GM12878 (cell line): ENCODE results near the gene DAD1. TPM values are rescaled to one million over a fixed set of nuclear protein-coding genes. Genes with fewer than 3 reads are reported as not detected.
A peak's percentile ranks its signal among the peaks of the same experiment; 100 is the strongest.

Experiments
- BCL3 ChIP-seq: IDR thresholded peaks from 2 replicates; pipeline ENCODE4 v1.6.1; 2011; ENCODE audit warnings: borderline replicate concordance, low read depth, mild to moderate bottlenecking, moderate library complexity, low read length; ENCODE audit not compliant: insufficient read depth, poor library complexity, severe bottlenecking
- CBX5 ChIP-seq: sonication (generic); IDR thresholded peaks from 2 replicates; pipeline ENCODE4 v1.6.1; 2016; ENCODE audit warnings: low read depth, moderate library complexity, mild to moderate bottlenecking, inconsistent platforms
- CHD1 ChIP-seq: IDR thresholded peaks from 2 replicates; pipeline ENCODE4 v1.6.1; 2012; ENCODE audit warnings: low read depth, low read length, improper control_type of control experiment
- IRF4 ChIP-seq: IDR thresholded peaks from 2 replicates; pipeline ENCODE4 v1.6.1; 2011; ENCODE audit warnings: low read depth, low read length
- MAX ChIP-seq: IDR thresholded peaks from 2 replicates; pipeline ENCODE4 v1.6.1; 2012; ENCODE audit warnings: low read depth, low read length, improper control_type of control experiment
- TBL1XR1 ChIP-seq: IDR thresholded peaks from 2 replicates; pipeline ENCODE4 v1.6.1; 2012; ENCODE audit warnings: low read depth, low read length, improper control_type of control experiment
- TCF3 ChIP-seq: IDR thresholded peaks from 2 replicates; pipeline ENCODE4 v1.6.1; 2012; ENCODE audit warnings: low read depth, mild to moderate bottlenecking, low read length, borderline replicate concordance; ENCODE audit not compliant: insufficient read depth
- YBX1 ChIP-seq: fragments of 450-650 bp; IDR thresholded peaks from 2 replicates; pipeline ENCODE4 v1.6.1; 2016; ENCODE audit warnings: antibody characterized with exemption
- ZBED1 ChIP-seq: IDR thresholded peaks from 2 replicates; pipeline ENCODE4 v1.6.1; 2016; ENCODE audit warnings: borderline replicate concordance
- ZNF384 ChIP-seq: IDR thresholded peaks from 2 replicates; pipeline ENCODE4 v1.6.1; 2012; ENCODE audit warnings: low read depth, mild to moderate bottlenecking, low read length, improper control_type of control experiment, borderline replicate concordance
- ZZZ3 ChIP-seq: IDR thresholded peaks from 2 replicates; pipeline ENCODE4 v1.6.1; 2011; ENCODE audit warnings: low read depth; ENCODE audit not compliant: control insufficient read depth, insufficient read length
- polyA plus RNA-seq, 11 experiments: library from polyadenylated mRNA; depleted of rRNA in 4 of 11; unstranded in 6 of 11; stranded (reverse) in 5 of 11; fragments of >200 nt; fragmentation: Nextera tagmentation in 4 of 11; fragmentation: Illumina TruSeq in 1 of 11; extraction: Ambion mirVana in 4 of 11; extraction: Trizol in 1 of 11; gene quantifications; 1 replicate in 1 of 11; 2 replicates in 10 of 11; pipeline versions ENCODE4 v1.2.1 to v1.2.3, GENCODE V29; 2011 to 2016; ENCODE audit warnings: inconsistent platforms in 2 of 11, missing spikeins in 2 of 11, low read depth in 1 of 11
- total RNA-seq, 4 experiments: library from RNA; depleted of rRNA in 3 of 4; stranded (reverse); fragments of >200 nt in 3 of 4; fragmentation: Illumina TruSeq in 1 of 4; extraction: Trizol in 1 of 4; gene quantifications; 2 replicates each; pipeline versions ENCODE4 v1.2.1 to v1.2.3, GENCODE V29; 2013 to 2021
- TF ChIP-seq, protein P1 (sequence below): IDR thresholded peaks from 2 replicates; pipeline ENCODE4 v1.6.1; 2012; ENCODE audit warnings: improper control_type of control experiment, low read depth, low read length; ENCODE audit not compliant: insufficient replicate concordance
- TF ChIP-seq, protein P2 (sequence below): IDR thresholded peaks from 2 replicates; pipeline ENCODE4 v1.6.1; 2012; ENCODE audit warnings: low read depth, low read length, improper control_type of control experiment
- TF ChIP-seq, protein P3 (sequence below): fragments of 450-650 bp; IDR thresholded peaks from 2 replicates; pipeline ENCODE4 v1.6.1; 2018; ENCODE audit warnings: borderline replicate concordance, mild to moderate bottlenecking; ENCODE audit not compliant: partially characterized antibody
- TF ChIP-seq, protein P4 (sequence below): IDR thresholded peaks from 2 replicates; pipeline ENCODE4 v1.6.1; 2012; ENCODE audit warnings: low read depth, low read length, improper control_type of control experiment

Gene DAD1
- total and polyA plus RNA-seq, 10 of the 15 experiments (the other 5 are each of a cell fraction or from before 2014, with no cell fraction given): 161 to 920 (median 319) TPM

GRCh38 chr14:22532345-22533056, 56.5 kb downstream of the DAD1 start (continued):
- TF ChIP-seq, protein P1, sequence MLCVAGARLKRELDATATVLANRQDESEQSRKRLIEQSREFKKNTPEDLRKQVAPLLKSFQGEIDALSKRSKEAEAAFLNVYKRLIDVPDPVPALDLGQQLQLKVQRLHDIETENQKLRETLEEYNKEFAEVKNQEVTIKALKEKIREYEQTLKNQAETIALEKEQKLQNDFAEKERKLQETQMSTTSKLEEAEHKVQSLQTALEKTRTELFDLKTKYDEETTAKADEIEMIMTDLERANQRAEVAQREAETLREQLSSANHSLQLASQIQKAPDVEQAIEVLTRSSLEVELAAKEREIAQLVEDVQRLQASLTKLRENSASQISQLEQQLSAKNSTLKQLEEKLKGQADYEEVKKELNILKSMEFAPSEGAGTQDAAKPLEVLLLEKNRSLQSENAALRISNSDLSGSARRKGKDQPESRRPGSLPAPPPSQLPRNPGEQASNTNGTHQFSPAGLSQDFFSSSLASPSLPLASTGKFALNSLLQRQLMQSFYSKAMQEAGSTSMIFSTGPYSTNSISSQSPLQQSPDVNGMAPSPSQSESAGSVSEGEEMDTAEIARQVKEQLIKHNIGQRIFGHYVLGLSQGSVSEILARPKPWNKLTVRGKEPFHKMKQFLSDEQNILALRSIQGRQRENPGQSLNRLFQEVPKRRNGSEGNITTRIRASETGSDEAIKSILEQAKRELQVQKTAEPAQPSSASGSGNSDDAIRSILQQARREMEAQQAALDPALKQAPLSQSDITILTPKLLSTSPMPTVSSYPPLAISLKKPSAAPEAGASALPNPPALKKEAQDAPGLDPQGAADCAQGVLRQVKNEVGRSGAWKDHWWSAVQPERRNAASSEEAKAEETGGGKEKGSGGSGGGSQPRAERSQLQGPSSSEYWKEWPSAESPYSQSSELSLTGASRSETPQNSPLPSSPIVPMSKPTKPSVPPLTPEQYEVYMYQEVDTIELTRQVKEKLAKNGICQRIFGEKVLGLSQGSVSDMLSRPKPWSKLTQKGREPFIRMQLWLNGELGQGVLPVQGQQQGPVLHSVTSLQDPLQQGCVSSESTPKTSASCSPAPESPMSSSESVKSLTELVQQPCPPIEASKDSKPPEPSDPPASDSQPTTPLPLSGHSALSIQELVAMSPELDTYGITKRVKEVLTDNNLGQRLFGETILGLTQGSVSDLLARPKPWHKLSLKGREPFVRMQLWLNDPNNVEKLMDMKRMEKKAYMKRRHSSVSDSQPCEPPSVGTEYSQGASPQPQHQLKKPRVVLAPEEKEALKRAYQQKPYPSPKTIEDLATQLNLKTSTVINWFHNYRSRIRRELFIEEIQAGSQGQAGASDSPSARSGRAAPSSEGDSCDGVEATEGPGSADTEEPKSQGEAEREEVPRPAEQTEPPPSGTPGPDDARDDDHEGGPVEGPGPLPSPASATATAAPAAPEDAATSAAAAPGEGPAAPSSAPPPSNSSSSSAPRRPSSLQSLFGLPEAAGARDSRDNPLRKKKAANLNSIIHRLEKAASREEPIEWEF: peak; percentile 61
- TF ChIP-seq IRF4 (no peak), BCL3 (peak; percentile 4), YBX1 (no peak), MAX (no peak), ZBED1 (peak; percentile 16; the same call in 1 of the 2 replicates), TBL1XR1 (0 out of 2 replicates have a peak, but pooled peaks have one; percentile 68), ZZZ3 (no peak), CHD1 (0 out of 2 replicates have a peak, but pooled peaks have one; percentile 55), TCF3 (no peak), CBX5 (no peak), ZNF384 (no peak)
- TF ChIP-seq, protein P2, sequence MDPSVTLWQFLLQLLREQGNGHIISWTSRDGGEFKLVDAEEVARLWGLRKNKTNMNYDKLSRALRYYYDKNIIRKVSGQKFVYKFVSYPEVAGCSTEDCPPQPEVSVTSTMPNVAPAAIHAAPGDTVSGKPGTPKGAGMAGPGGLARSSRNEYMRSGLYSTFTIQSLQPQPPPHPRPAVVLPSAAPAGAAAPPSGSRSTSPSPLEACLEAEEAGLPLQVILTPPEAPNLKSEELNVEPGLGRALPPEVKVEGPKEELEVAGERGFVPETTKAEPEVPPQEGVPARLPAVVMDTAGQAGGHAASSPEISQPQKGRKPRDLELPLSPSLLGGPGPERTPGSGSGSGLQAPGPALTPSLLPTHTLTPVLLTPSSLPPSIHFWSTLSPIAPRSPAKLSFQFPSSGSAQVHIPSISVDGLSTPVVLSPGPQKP: no peak
- TF ChIP-seq, protein P3, sequence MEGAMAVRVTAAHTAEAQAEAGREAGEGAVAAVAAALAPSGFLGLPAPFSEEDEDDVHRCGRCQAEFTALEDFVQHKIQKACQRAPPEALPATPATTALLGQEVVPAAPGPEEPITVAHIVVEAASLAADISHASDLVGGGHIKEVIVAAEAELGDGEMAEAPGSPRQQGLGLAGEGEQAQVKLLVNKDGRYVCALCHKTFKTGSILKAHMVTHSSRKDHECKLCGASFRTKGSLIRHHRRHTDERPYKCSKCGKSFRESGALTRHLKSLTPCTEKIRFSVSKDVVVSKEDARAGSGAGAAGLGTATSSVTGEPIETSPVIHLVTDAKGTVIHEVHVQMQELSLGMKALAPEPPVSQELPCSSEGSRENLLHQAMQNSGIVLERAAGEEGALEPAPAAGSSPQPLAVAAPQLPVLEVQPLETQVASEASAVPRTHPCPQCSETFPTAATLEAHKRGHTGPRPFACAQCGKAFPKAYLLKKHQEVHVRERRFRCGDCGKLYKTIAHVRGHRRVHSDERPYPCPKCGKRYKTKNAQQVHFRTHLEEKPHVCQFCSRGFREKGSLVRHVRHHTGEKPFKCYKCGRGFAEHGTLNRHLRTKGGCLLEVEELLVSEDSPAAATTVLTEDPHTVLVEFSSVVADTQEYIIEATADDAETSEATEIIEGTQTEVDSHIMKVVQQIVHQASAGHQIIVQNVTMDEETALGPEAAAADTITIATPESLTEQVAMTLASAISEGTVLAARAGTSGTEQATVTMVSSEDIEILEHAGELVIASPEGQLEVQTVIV: no peak
- TF ChIP-seq, protein P4, sequence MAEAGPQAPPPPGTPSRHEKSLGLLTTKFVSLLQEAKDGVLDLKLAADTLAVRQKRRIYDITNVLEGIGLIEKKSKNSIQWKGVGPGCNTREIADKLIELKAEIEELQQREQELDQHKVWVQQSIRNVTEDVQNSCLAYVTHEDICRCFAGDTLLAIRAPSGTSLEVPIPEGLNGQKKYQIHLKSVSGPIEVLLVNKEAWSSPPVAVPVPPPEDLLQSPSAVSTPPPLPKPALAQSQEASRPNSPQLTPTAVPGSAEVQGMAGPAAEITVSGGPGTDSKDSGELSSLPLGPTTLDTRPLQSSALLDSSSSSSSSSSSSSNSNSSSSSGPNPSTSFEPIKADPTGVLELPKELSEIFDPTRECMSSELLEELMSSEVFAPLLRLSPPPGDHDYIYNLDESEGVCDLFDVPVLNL: no peak
